ENCODE results near the gene SAMSN1.
"Not testable (repeated sequence)": the region's sequence is repeated elsewhere in the genome, so short reads cannot be mapped to it uniquely, and the experiment has no call there.

SAMSN1 gene

DNA sequence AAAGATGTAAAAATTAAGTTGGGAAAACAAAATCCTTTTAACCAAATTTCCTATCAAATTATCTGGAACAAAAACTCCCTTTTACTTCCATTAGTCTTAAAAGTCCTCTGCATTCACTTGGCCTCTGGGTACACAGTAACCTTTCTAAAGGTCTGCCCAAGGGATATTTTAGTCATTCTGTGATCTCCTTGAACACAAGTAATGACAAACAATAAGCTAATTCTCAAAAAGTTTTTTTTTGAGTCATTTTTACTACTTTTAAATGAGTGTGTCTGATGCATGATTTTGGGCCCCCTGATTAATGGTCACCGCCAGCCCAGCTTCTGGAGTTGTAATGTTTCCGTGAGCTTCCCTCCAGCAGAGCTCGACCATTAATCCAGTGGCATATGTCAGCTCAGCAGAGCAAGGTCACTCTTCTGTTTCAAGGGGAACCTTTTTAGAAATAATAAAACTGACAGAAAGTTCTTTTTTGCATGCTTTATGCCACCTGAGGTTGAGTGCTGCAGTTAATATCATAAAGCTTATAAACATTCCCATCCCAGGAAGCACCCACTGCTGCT lies 14.3 kb downstream of the SAMSN1 start:
- intact Hi-C loops (cut with micrococcal nuclease) = no loop called here
- Mint-ChIP-seq H3K9me3 (peaks cover 2% of the 10 kb centered on the region), H3K4me1 (ENCODE audit: low read depth) (peaks cover 50% of the 10 kb centered on the region), H3K36me3 (ENCODE audit: low read depth) (peaks cover 49% of the 10 kb centered on the region), H3K27me3 (no peaks in the 10 kb centered on the region), H3K27ac (peak overlapping the region; percentile 73), H3K4me3 (no peak overlapping the region)

DNA sequence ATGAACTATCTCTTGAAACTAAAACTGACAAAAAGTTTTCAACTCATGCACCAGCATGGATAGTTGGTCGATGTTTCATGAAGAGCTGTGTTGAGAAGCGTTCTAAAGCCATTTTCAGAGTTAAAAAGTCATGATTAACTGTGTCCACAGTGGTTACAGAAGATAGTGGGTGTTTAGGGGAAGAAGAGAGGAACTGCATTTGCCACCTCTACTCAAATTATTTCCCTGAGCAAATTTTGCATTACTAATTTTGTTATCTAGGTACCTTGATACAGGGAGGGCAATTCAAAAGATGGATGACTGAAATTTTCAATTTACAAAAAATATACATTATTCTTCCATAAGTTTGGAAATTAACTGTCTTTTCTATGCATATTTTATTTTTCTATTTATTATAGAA lies 15.5 kb downstream of the SAMSN1 start:
- peaks cover 44% of the 10 kb centered on the region for H3K4me1 Mint-ChIP-seq (ENCODE audit: low read depth)
- H3K36me3 Mint-ChIP-seq (ENCODE audit: low read depth) = peaks cover 37% of the 10 kb centered on the region
- peak overlapping the region; percentile 66 for H3K27ac Mint-ChIP-seq
- peak overlapping the region; percentile 13 for H3K4me3 Mint-ChIP-seq
- intact Hi-C loops (cut with micrococcal nuclease) = no loop called here
- H3K27me3 Mint-ChIP-seq = no peaks in the 10 kb centered on the region
- no peaks in the 10 kb centered on the region for H3K9me3 Mint-ChIP-seq

- Mint-ChIP-seq H3K9me3 (no peaks in the 10 kb centered on the region), H3K4me3 (peak overlapping the region; percentile 37), H3K36me3 (ENCODE audit: low read depth) (peaks cover 26% of the 10 kb centered on the region), H3K27me3 (no peaks in the 10 kb centered on the region), H3K27ac (peak overlapping the region; percentile 80), H3K4me1 (ENCODE audit: low read depth) (peaks cover 34% of the 10 kb centered on the region)
- intact Hi-C loops (cut with micrococcal nuclease) = no loop called here
Observed at GRCh38 chr21:14528815-14529214, 17.3 kb downstream of the SAMSN1 start.

DNA sequence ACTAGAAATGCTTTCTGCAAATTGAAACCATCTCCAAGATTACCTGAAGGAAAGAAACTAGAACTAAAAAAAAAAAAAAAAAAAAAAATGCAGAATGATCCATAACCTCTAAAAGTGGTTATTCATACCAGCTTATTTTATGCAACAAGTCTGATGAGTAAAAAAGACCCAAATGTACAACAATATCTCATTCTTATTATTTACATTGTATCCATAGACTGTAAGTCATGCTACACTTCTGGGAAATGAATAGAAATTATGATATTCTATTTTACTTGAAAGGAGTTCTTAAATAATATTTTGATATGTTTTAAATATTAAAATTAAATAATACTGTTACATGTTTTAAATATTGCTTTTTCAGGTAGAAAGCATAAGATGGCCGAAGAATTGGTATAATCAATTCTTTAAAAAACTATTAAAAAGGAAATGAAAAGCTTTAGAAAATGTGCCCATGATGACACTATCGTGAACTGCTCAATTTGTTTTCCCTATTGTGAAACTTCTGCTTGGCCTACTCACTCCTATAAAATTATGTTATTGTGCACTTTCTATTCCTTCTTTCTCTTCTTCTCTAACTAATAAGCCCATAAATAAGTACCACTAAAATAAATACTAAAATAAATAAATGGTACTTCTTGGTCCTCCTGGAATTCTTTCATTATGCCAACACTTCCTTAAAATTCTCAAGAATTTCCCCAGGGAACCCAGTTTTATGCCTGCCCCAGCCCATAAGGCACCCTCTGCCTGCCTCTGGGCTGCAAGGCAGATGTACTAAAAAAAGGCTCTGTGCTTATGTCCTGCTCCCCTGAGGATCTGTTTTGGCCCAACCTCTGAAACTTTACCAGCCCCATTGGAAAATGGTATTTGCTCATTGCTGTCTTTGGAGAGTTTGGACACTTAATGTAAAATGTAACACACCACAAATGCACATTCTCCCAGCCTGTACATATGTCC lies 18.1 kb downstream of the SAMSN1 start:
- no peaks in the 10 kb centered on the region for H3K9me3 Mint-ChIP-seq

DNA sequence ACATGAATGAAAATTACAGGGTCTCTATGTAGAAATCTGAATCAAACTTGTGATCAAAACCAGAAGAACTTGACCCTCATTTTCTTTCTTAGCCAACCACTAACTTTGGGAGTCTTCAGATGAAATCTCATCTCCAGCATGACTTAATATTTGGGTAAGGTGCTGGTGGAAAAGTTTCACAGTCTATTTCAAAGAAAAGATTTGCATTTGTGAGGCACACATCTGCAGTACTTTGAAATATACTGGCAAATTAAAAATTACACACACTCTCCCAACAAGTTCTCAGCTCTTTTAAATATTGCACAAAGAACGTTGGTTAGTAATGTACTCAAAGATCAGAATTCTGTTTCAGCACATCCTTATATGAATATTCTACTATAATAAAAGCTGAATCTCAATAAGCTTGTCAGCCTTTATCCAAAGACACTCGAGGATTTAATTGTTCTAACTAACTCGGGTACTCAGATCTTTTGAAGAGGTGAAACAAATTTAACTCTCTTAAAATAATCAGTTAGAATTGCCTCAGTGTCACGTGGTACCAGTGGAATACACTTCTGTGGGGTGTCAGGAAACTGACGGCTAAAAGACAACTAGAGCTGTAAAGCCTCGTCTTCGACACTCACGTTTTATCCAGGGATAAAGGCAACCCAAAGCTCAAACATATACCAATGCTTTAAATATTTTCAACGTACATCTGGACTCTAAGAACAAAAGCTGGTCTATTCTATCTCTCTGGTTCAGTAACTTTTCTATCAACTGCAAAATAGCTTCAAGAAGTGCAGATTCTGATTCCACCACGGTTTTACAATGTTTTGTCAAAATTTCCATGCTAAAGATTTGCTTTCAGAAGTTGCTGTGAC lies 19.0 kb downstream of the SAMSN1 start:
- intact Hi-C loops (cut with micrococcal nuclease) = no loop called here
- Mint-ChIP-seq H3K4me3 (peak overlapping the region; percentile 34), H3K36me3 (ENCODE audit: low read depth) (peaks cover 28% of the 10 kb centered on the region), H3K9me3 (no peaks in the 10 kb centered on the region), H3K27ac (peak overlapping the region; percentile 77), H3K4me1 (ENCODE audit: low read depth) (peaks cover 43% of the 10 kb centered on the region), H3K27me3 (no peaks in the 10 kb centered on the region)

More for the DNA sequence above, 18.1 kb downstream of the SAMSN1 start:
- H3K36me3 Mint-ChIP-seq (ENCODE audit: low read depth) = peaks cover 26% of the 10 kb centered on the region
- peaks cover 41% of the 10 kb centered on the region for H3K4me1 Mint-ChIP-seq (ENCODE audit: low read depth)
- peak overlapping the region; percentile 36 for H3K4me3 Mint-ChIP-seq
- H3K27ac Mint-ChIP-seq = peak overlapping the region; percentile 80
- no peaks in the 10 kb centered on the region for H3K27me3 Mint-ChIP-seq
- intact Hi-C loops (cut with micrococcal nuclease) = no loop called here

DNA sequence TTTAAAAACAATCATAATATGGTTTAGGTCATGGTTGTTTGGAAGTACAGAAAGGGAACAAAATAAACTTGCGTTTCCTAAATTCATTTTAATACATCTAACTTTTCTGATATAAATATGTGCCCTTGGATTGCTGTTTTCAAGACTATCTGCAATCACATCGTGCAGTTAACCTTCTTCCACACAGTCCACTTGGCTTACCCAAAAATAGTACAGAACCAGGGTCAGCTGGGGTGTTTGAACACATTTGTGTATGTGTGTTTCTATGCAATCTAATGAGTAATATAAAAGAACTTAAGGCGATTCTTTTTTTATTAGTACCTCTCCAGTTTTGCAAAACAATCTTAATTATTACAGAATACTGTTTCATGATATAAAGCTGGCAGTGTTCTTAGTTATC lies 19.9 kb downstream of the SAMSN1 start:
- intact Hi-C loops (cut with micrococcal nuclease) = no loop called here
- Mint-ChIP-seq H3K36me3 (ENCODE audit: low read depth) (peaks cover 30% of the 10 kb centered on the region), H3K27ac (peak overlapping the region; percentile 77), H3K27me3 (no peaks in the 10 kb centered on the region), H3K4me1 (ENCODE audit: low read depth) (peaks cover 44% of the 10 kb centered on the region), H3K9me3 (no peaks in the 10 kb centered on the region), H3K4me3 (no peak overlapping the region)

- Mint-ChIP-seq H3K27ac (peak overlapping the region; percentile 85), H3K9me3 (no peaks in the 10 kb centered on the region), H3K27me3 (no peaks in the 10 kb centered on the region), H3K4me3 (peak overlapping the region; percentile 65), H3K36me3 (ENCODE audit: low read depth) (peaks cover 38% of the 10 kb centered on the region), H3K4me1 (ENCODE audit: low read depth) (peaks cover 36% of the 10 kb centered on the region)
- intact Hi-C loops (cut with micrococcal nuclease) = loop anchor here (1.0 to 5.0 kb wide), 3 partner anchors 23 to 214 kb away; partner anchors contain the start of gene SAMSN1
Observed at GRCh38 chr21:14523234-14523633, 22.9 kb downstream of the SAMSN1 start.

DNA sequence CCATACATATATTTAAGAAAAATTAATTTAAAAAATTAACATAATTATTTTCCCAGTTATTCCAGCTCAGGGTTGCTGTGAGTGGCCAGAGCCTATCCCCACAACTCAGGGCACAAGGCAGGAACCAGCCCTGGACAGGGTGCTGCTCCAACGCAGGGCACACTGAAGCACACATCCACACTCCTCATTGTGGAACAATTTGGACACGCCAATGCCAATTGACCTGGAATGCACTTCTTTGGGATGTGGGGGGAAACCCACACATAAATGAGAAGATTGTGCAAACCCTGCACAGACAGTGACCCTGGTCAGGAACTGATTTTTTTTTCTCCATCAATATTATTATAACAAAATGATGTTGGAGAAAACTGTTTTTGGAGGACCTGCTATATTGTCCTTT lies 23.4 kb downstream of the SAMSN1 start:
- peaks cover 43% of the 10 kb centered on the region for H3K36me3 Mint-ChIP-seq (ENCODE audit: low read depth)
- H3K9me3 Mint-ChIP-seq = no peaks in the 10 kb centered on the region
- H3K4me3 Mint-ChIP-seq = peak overlapping the region; percentile 40
- H3K27ac Mint-ChIP-seq = peak overlapping the region; percentile 85
- no peaks in the 10 kb centered on the region for H3K27me3 Mint-ChIP-seq
- peaks cover 38% of the 10 kb centered on the region for H3K4me1 Mint-ChIP-seq (ENCODE audit: low read depth)
- intact Hi-C loops (cut with micrococcal nuclease) = loop anchor here (1.0 to 5.0 kb wide), 3 partner anchors 24 to 215 kb away; partner anchors contain the start of gene SAMSN1

- Mint-ChIP-seq H3K36me3 (ENCODE audit: low read depth) (peaks cover 64% of the 10 kb centered on the region), H3K9me3 (no peaks in the 10 kb centered on the region), H3K27me3 (no peaks in the 10 kb centered on the region), H3K4me3 (peak overlapping the region; percentile 75), H3K27ac (peak overlapping the region; percentile 90), H3K4me1 (ENCODE audit: low read depth) (peaks cover 40% of the 10 kb centered on the region)
- intact Hi-C loops (cut with micrococcal nuclease) = loop anchor here (5.0 kb wide), 2 partner anchors 38 to 217 kb away; no protein-coding TSS in a partner anchor
Observed at GRCh38 chr21:14520535-14520934, 25.6 kb downstream of the SAMSN1 start.

DNA sequence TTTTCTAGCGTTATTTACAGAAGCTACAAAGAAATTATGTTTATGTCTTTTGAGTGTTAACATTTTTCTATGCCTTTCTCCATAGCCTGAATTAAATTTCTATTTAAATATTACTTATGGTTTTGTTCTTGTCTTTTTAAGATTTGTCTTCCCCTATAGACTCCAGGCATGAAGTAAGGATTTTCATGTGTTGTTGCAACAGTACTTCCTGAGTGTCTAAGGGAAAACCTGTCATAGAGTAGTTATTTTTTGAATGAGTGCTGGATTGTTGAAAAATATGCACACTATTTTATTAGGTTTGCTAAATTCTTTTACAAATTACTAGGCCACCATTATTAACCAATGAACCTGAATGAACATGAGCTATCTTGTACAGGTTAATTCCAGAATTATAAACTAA lies 27.1 kb downstream of the SAMSN1 start:
- Mint-ChIP-seq H3K4me1 (ENCODE audit: low read depth) (peaks cover 45% of the 10 kb centered on the region), H3K4me3 (no peak overlapping the region), H3K9me3 (no peaks in the 10 kb centered on the region), H3K27me3 (no peaks in the 10 kb centered on the region), H3K27ac (no peak overlapping the region), H3K36me3 (ENCODE audit: low read depth) (peaks cover 72% of the 10 kb centered on the region)
- intact Hi-C loops (cut with micrococcal nuclease) = no loop called here

- Mint-ChIP-seq H3K4me3 (no peak overlapping the region), H3K4me1 (ENCODE audit: low read depth) (peaks cover 38% of the 10 kb centered on the region), H3K27me3 (no peaks in the 10 kb centered on the region), H3K27ac (peak overlapping the region; percentile 28), H3K36me3 (ENCODE audit: low read depth) (peaks cover 99% of the 10 kb centered on the region), H3K9me3 (peaks cover 18% of the 10 kb centered on the region)
- intact Hi-C loops (cut with micrococcal nuclease) = loop anchor here (5.0 kb wide), 1 partner anchor 33 kb away; the partner anchor contains the start of gene SAMSN1
Observed at GRCh38 chr21:14513804-14514203, 32.3 kb downstream of the SAMSN1 start.

- Mint-ChIP-seq H3K4me1 (ENCODE audit: low read depth) (peaks cover 68% of the 10 kb centered on the region), H3K36me3 (ENCODE audit: low read depth) (peaks cover 100% of the 10 kb centered on the region), H3K9me3 (peaks cover 18% of the 10 kb centered on the region), H3K27ac (peak overlapping the region; percentile 13)
- intact Hi-C loops (cut with micrococcal nuclease); H3K27me3 Mint-ChIP-seq; H3K4me3 Mint-ChIP-seq: not testable (repeated sequence)
Observed at GRCh38 chr21:14506859-14507457, 39.2 kb downstream of the SAMSN1 start.

- intact Hi-C loops (cut with micrococcal nuclease) = no loop called here
- Mint-ChIP-seq H3K36me3 (ENCODE audit: low read depth) (peaks cover 94% of the 10 kb centered on the region), H3K4me1 (ENCODE audit: low read depth) (peaks cover 48% of the 10 kb centered on the region), H3K27me3 (no peaks in the 10 kb centered on the region), H3K9me3 (no peaks in the 10 kb centered on the region), H3K27ac (peak overlapping the region; percentile 74), H3K4me3 (no peak overlapping the region)
Observed at GRCh38 chr21:14500873-14501272, 45.2 kb downstream of the SAMSN1 start.
